T-helper 22 cell (primary cell): ENCODE results near the gene KSR2.

Source experiments
- DNase-seq: peaks from one replicate; pipeline ENCODE4 v3.0.0-alpha.2; 2020; ENCODE audit warnings: low read depth

Gene KSR2

DNA sequence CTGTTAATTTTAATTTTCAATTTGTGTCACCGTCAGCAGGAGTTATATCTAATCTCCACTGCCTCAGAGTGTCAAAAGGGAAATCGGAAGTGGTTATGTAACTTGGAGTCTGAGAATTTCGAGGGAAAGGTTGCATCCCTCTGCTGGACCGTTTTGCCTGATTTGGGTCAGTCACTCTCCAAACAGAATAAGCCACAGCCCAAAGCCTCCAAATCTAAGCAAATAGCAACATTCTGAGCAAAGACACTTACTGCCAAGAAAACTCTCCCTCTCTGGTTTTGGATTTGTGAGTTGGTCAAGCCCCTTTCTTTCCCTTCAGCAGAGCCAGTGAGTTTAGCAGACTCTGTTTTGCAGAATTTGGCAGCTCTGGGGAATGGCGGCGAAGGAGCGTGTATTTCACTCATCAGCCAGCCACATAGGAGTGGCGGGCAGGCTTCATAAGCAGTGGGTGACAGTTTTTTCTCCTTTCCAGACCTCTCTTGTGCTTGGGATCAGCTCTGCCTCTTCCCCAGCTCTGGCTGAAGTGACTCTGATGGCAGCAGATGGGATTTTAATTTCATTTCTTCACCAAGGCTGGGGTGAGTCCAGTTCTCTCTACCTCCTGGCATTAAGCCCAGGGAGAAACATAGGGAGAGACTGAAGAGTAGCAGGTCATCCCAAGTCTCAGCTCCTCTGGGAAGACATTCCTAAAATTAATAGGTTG, 388.6 kb downstream of the KSR2 start:
- DNase-seq: no peak

DNA sequence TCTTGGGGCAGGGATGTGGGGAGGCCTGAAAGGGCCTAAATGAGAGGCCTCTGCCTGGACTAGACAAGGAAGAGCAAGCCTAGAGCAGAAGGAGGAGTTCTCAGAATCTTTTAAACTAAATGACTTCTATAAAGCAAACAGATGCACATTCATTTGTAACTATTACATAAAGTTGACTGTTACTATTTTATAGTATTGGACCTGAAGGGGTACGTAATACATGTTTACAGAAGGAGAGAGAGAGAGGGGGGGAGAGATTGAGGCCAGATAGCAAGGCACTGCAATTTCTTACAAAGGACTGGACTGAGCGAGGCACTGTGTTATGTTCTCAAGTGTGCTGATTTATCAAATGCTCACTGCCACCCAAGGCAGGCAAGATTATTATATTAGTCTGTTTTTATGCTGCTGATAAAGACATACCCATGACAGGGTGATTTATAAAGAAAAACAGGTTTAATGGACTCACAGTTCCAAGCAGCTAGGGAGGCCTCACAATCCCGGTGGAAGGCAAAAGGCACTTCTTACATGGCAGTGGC, 391.6 kb downstream of the KSR2 start:
- DNase-seq: no peak

DNA sequence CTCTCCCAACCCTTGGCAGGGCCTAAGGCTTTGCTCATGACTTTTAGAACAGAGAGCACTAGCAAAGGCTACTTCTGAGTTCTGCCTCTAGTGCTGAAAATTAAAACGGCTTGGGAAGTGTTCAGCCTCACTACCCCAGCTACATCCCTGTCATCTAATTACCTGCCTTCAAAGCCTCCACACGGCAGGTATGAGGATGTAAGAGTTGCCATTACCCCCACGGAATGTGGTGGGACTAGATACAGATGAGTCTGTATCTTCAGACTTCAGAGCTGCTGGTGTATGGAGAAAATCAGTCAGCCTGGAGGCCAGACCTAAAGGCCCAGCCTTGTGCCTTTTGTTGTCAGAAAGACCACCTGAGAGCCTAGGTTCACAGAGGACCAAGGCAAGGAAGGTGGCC, 392.7 kb downstream of the KSR2 start:
- DNase-seq: no peak

DNA sequence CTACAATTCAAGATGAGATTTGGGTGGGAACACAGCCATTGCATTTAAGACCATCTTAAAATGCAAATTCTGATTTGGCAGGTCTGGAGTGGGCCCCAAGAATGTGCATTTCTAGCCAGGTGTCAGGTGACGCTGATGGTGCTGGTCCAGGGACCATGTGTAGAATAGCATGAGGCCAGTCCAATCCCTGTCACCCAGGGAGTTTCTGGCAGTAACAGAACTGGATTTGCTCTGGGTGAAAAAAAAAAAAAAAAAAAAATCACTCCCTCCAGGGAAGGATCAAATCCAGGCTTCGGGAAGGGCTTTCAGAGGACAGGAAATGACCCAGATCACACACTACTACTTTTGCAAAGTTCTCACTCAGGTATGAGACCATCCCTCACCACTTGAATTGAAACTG, 394.1 kb downstream of the KSR2 start:
- DNase-seq: no peak

DNA sequence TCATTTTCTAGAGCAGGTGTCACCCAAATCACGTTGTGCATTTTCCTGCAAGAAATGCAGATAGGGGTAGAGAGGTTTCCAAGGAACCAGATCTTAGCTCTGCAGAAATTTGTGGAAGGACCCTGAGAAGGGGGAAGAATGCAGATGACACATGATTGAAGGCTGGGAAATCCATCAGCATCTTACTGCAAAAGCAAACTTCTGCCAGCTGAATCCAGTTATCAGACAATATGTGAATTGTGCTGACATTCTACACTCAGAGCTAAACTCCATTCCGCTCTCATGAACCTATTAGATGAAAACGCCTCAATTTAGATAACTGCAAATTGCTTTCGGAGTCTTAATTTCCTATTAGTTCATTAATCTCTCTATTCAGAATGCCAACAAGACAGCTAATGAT, 396.0 kb downstream of the KSR2 start:
- no peak for DNase-seq

DNA sequence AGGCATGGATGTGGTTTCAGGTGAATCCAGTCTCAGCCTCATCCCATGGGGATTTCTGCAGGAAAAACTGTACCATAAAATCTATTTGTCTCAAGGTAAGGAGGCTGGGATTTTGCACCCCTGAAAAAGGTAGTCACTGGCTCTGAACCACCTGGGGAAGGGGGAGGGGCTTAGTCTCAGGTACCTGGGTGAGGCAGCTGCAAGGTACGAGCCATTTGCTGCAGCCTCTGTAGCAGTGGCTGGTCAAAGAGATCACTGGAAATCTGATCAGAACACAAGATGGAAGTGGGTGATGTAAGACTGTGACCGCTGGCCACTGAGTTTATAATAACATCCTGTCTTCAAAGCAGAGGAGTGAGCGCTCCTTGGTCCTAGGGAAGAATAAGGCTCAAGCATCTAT, 397.5 kb downstream of the KSR2 start:
- no peak for DNase-seq

DNA sequence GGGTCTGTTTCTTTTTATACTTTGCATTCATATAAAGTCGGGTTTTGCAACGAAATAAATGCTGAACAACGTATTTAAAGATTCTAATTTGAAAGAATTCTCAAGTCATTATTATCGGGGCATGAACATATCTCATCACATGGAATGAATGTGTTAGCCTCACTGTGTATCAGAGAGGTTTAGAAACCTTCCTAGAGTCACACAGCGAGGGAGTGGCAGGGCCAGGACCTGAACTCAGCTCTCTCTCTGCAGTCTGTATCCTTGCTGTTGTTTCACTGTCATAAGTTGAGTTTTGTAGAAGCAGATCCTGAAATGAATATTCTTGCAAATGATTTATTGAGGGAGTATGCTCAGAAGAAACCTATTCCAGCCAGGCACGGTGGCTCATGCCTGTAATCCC, 398.2 kb downstream of the KSR2 start:
- no peak for DNase-seq

DNA sequence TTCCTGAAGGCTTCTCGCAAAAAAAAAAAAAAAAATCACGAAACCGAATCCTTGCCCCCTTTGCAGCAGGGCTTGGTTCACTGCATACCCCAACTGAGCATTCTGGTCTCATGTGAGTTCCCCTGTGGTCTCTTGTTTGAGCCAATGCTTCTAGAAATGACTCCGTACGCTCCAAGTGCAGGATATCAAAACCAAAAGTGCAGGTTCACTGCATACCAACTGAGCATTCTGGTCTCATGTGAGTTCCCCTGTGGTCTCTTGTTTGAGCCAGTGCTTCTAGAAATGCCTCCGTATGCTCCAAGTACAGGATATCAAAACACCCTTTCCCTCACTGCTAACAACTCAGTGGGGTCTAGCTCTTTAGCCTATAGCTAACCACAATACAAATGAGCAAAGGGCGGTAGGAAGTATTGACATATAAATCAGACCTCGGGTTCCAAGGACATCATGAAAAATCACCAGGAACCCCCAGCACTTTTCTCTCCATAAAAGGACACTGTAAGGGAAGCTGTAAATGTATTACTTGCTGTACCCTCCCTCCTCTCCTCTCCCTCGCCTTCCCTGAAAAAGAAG, 401.1 kb downstream of the KSR2 start:
- DNase-seq: no peak

DNA sequence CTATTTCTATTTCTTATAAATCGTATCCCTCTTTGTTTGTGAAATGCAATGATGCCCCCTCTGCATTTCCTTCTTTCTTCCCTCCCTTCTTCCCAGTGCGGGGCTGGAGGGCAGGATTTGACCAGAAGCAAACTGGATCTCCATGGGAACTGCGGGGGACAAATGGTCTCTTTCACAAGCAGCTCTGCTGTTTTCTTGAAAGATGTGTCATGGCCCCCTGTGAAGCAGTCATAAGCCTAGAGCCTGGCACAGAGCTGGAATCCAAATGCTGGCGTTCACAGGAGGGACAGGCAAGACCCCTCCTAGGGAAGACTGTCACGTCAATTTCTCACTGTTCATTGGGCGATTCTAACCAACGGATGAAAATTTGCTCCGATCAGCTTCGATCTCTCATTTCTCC, 403.9 kb downstream of the KSR2 start:
- DNase-seq: no peak

DNA sequence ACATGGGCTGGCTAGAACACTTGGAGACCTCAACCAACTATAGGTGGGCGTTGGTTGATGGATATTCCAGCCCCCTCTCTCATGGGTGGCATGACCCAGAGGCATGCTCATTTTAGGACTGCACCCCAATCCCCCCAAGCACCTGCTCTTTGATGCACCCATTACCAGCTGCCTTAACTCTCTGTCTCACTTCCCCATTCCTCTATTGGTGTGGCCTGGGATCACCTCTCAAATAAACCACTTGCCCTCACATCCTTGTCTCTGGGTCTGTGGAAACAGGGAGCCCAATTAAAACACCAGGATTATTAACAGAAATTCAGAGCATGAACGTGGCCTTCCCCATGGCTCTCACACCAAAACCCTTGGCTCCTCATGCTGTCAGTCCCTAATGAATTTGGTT, 405.1 kb downstream of the KSR2 start:
- no peak for DNase-seq

DNA sequence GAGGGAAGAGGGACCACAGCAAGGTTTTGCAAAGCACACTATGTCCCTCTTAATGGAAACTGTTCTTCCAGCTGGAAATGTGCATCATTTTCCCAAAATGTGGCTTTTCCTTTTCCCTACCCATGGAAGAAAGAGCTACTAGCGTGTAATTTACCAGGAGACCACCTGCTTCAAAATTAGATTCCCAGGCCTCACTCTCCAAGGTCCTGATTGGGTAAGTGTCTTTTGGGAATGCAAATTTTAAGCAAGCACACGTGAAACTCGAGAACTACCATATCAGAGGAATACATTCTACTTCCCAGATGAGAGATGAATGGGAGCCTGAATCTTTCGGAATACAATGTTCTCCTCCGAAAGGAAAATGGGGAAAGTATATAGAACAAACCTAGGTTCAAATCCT, 405.8 kb downstream of the KSR2 start:
- DNase-seq: no peak

DNA sequence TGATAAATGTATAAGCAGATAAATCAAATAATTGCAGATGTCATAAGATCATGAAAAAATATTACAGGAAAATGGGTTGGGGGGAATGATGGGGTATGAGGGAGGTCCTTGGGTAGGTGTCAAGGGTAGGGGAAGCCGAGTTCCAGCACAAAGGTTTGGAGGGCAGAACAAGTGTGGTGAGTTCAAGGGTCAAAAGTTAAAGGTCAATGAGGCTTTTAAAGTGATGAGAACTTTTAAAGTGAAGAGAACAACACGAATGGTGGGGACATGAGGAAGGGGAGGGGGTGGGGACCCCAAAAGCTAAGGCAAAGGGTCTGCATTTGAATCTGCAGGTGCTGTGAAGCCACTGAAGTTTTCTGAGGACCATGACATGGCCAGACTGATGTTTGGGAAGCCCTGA, 406.8 kb downstream of the KSR2 start:
- no peak for DNase-seq

DNA sequence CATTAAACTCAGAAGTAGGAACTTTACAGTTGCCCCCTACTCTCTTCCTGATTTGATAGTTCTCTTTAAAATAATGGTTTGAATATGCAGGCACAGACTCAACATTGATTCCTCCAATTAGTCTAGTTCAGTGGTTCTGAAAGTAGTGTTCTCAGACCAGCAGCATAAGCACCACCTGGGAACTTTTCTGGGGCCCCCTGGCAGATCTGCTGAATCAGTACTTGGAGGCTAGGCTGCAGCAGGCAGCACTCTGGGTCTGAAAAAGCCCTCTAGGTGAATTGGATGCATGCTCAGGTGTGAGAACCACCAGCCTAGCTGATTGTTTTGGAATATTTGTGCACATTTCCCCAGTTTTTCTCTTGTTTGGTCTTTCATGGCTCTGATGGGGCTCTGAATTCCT, 408.8 kb downstream of the KSR2 start:
- no peak for DNase-seq

DNA sequence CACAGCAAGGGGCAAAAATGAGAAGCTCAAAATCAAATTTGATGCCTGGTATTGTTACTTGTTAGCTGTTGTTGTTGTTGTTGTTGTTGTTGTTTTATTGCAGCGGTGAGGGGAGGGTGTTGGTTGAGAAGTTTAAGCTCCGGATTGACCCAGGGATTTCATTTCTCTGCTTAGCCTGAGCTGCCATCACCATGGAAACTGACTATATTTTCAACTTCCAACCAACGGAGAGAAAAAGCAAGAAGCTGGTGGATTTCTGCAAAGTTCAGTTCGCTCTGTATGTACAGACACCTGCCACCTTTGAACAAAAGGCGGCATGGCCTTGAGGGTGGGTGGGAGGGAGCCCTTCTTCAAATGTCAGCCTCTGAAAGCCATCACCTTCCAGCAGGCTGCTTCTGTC, 412.9 kb downstream of the KSR2 start:
- no peak for DNase-seq

DNA sequence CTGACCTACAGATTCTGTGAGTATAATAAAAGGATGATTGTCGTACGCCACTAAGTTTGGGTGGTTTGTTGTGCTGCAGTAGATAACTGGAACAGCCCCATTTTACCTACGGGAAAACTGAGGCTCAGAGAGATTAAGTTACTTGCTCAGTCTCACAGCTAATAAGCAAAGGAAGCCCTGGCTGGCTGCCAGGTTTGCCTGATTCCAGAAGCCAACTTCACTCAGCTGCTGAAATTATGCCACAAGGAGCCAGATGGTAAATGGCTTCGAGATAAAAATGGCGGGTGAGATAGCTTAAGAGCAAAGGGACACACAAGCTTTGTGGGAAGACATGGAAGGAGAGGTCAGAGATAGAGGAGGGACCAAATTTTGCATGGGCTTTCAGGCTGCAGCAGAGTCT, 415.8 kb downstream of the KSR2 start:
- no peak for DNase-seq

DNA sequence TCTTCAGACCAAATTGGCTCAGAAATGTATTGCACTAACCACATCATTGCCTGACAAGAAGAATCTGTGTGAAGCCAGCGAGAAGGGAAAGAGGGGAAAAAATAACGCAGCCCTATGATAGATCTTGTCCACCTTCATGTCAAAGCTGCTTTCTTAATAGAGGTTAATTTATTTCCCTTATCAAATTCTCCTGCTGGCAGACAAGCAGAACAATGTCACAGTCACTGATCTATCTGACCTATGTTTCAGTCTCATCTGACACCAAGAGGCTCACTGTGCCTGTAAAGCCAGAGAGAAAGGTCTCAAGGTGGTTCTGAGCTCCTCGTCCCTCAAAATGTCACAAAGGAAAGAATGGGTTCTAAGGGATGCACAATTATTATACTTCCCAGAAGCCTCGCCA, 417.1 kb downstream of the KSR2 start:
- DNase-seq: no peak

DNA sequence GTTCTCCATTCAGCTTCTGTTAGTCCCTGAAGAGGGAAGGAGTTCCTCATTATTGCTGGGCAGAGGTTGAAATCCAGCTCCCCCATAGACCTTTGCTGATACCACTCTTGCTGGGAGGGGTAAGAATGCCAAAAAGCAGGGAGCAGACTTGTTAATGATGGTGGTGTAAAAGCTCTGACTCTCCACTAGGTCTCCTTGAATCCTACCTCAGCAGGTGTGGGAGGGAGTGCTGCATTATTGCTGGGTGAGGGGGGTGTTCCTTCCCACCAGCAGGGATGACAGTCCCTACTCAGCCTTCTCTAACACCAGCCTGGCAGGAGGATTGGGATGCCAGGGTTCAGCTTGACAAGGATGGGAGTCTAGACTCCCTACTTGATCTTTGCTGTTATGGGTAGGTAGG, 421.6 kb downstream of the KSR2 start:
- no peak for DNase-seq

DNA sequence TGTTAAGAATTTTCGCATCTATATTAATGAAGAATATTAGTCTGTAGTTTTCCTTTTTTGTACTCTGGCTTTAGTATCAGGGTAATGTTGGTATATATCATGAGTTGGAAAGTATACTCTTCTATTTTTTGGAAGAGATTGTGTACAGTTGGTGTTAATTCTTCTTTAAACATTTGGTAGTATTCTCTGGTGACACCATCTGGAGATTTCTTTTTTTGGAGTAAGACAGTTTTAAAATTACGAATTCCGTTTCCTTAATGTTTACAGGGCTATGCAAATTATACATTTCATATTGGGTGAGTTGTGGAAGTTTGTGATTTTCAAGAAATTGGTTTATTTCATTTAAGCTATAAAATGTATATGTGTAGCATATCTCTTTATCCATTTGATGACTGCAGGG, 423.6 kb downstream of the KSR2 start:
- DNase-seq: no peak

DNA sequence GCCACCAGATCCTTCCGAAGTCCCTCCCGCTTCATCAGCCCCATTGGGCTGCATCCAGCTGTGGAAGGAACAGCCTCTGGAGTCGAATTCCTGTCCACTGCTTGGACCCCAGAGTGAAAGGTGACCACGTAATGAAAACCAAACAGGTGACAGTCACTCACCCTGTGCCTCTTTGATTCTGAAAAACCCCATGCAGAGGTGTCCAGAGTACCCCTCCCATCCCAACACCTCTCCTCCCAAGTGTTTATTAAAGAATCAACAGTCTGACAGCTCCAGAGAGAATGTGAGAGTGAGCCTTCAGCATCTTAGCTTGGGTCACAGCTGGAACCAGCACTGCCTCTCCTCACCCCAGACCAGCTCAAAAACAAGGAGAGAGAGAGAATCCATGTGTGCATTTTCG, 428.8 kb downstream of the KSR2 start:
- no peak for DNase-seq

DNA sequence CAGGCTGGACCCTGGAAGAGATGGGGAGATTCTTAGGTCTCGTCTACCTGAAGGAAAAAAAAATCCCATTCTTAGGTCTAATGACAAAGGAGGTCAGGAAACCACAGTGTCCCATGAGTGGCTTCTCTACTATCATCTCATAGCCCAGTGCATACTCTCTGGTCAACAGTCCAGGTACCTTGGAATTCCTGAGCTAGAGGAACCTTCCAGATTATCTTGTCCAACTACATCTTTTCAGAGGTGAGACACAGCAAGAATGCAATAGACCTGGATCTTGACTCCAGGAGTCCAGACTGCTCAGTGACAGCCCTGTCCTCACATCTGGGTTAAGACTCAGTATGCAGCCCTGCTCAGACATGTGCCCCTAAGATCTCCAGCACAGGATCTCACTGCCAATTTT, 429.9 kb downstream of the KSR2 start:
- no peak for DNase-seq

DNA sequence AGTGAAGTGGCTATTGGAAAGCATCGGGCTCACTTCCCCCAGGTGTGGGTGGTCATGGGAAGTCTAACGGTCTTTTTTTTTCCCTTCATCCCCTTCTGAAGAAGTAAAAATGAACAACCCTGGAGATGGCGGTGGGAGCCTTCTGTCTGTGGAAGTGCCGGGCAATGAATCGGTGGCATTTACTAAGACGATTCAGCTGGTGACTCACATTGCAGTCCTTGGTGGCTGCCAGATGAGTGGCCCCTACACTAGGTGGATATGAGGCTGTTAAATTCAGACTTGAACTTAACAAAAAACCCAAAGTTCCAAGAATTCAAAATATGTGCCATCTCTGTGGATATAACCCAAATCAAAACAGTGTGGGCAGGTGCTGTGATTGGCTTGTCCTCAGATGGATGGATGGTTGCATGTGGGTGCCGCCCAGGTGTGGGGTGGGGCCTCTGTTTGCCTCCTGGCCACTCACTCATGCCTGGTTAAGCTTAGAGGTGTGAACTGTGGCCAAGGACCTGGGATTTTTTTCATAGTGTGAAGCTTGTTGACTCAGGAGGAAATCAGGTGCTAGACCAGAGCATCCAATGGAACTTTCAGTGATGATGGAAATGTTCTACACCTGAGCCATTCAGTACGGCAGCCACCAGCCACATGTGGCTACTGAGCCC, 430.6 kb downstream of the KSR2 start:
- no peak for DNase-seq

DNA sequence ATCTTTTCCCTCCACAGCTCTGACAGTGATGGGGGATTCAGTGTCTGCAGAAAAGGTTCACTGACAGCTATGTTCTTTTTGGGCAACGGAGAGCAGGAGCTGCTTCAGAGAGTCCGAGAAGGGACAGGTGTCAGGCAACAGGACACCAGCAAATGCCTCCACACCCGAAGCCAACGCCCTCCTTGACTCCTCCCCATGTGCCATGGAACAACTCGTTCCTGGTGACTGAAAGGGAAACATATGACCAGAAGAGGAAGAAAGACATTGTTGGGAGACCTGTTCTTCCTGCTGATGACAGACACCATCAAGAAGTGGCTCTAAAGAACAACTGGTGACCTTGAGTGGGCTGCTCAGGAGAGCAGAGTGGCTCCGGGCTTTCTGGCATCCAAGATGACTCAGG, 435.1 kb downstream of the KSR2 start:
- DNase-seq: no peak

DNA sequence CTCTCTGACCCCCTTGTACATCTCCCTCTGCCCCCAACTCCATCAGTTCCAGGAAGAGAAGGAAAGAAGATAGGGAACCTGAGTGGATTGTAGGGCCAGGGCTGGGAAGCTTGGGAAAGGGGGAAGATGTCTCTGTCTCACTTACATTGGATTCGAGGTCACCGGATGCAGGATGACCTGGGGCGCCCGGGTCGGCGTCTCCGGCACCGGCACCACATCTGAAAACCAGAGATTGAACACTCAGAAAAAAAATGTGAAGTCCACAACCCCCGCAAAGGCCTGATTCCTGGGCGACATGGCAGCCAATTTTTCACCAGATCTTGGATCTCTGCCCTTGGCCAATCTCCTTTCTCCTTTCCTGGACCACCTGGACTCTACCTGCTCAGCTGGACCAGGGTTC, 438.0 kb downstream of the KSR2 start:
- DNase-seq: no peak

DNA sequence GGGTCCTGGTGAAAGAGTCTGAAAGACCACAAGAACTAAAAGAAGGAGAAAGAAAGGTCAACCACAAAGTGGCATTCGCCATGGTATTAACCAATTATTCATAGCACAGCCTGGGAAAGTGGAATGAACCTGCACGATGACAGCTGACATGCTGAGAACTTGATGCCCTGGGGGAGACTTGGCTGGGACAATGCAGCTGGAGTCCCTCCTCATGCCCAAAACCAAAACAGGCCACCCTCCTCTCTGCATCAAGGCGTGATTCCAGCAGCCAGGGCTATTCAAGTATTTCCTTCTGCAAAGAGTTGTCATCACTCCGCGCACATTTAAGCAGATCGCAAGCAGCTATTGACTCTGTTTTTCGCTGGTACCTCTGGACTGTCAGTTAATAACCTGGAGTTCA, 440.3 kb downstream of the KSR2 start:
- no peak for DNase-seq
